ENCODE results near the gene EXOC3L1. TPM values are rescaled to one million over a fixed set of nuclear protein-coding genes. Genes with fewer than 3 reads are reported as not detected.

EXOC3L1 gene
- total RNA-seq, 2 donors from 2014 or later: 0.97 to 1.8 TPM

GRCh38 chr16:67158637-67159600 lies 31.0 kb downstream of the EXOC3L1 start:
- TF ChIP-seq, protein P1, sequence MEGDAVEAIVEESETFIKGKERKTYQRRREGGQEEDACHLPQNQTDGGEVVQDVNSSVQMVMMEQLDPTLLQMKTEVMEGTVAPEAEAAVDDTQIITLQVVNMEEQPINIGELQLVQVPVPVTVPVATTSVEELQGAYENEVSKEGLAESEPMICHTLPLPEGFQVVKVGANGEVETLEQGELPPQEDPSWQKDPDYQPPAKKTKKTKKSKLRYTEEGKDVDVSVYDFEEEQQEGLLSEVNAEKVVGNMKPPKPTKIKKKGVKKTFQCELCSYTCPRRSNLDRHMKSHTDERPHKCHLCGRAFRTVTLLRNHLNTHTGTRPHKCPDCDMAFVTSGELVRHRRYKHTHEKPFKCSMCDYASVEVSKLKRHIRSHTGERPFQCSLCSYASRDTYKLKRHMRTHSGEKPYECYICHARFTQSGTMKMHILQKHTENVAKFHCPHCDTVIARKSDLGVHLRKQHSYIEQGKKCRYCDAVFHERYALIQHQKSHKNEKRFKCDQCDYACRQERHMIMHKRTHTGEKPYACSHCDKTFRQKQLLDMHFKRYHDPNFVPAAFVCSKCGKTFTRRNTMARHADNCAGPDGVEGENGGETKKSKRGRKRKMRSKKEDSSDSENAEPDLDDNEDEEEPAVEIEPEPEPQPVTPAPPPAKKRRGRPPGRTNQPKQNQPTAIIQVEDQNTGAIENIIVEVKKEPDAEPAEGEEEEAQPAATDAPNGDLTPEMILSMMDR (conservative IDR thresholded peaks at IDR 0.05): no peak
- Mint-ChIP-seq H3K9me3 (peaks cover 2% of the 10 kb centered on the region), H3K4me3 (peak overlapping the region; percentile 71), H3K36me3 (ENCODE audit: low read depth) (no peaks in the 10 kb centered on the region), H3K27ac (peak overlapping the region; percentile 64), H3K4me1 (peaks cover 2% of the 10 kb centered on the region), H3K27me3 (ENCODE audit: insufficient read depth) (peaks cover 97% of the 10 kb centered on the region)
- H3K9me3 ChIP-seq (ENCODE audit: control insufficient read depth, low read length): no peaks in the 10 kb centered on the region
- peaks cover 100% of the 10 kb centered on the region for H3K27me3 ChIP-seq (ENCODE audit: control insufficient read depth, insufficient read depth, low read length, poor library complexity, severe bottlenecking)
- DNase-seq: peak; percentile 83
- H3K36me3 ChIP-seq (ENCODE audit: control insufficient read depth, insufficient read depth, low read length): no peaks in the 10 kb centered on the region
- peak overlapping the region; percentile 88 for H3K4me3 ChIP-seq (ENCODE audit: low read length)
- 5 to 6% methylated on average over 14 to 34 of the region's 34 CpGs for WGBS, 2 experiments (ENCODE audit: insufficient coverage in 1 of 2, insufficient read length in 1 of 2)
- no peak overlapping the region for H3K27ac ChIP-seq (ENCODE audit: low read depth, low read length)
- H3K4me1 ChIP-seq (ENCODE audit: control insufficient read depth, insufficient read depth, low read length): no peaks in the 10 kb centered on the region
- no peak overlapping the region for H3K9ac ChIP-seq (ENCODE audit: extremely low read depth, low read length, poor library complexity, severe bottlenecking)

DNA sequence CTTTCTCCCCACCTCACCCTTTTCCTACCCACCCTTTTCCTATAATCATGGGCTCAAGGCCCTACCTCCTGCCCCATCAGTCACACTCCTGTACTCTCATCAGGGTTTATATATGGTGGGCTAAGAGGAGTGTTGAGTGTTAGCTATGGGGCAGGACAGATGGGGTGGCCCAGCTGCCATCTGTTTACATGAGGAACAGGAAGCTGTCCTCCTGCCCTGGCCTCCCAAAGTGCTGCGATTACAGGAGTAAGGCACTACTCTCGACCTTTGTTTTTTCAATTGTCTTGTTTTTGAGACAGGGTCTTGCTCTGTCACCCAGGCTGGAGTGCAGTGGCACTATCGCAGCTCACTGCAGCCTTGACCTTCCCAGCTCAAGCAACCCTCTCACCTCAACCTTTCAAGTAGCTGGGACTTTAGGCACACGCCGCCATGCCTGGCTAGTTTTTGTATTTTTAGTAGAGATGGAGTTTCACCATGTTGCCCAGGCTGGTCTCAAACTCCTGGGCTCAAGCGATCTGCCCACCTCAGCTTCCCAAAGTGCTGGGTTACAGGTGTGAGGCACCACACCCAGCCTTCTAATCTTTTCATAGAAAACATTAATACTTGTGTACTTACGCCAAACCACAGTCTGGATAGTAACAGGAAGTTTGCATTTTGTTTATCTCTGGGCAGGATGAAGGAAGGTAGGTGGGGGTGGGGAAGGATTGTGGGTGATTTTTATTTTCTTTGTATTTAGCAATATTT lies 31.9 kb downstream of the EXOC3L1 start:
- TF ChIP-seq, protein P1 (conservative IDR thresholded peaks at IDR 0.05): no peak
- 57 to 60% methylated on average over 3 to 7 of the region's 7 CpGs for WGBS, 2 experiments (ENCODE audit: insufficient coverage in 1 of 2, insufficient read length in 1 of 2)
- Histone ChIP-seq H3K4me3 (ENCODE audit: low read length) (no peak overlapping the region), H3K9ac (ENCODE audit: extremely low read depth, low read length, poor library complexity, severe bottlenecking) (no peak overlapping the region), H3K27ac (ENCODE audit: low read depth, low read length) (no peak overlapping the region), H3K27me3 (ENCODE audit: control insufficient read depth, insufficient read depth, low read length, poor library complexity, severe bottlenecking) (peaks cover 100% of the 10 kb centered on the region), H3K36me3 (ENCODE audit: control insufficient read depth, insufficient read depth, low read length) (no peaks in the 10 kb centered on the region), H3K4me1 (ENCODE audit: control insufficient read depth, insufficient read depth, low read length) (no peaks in the 10 kb centered on the region), H3K9me3 (ENCODE audit: control insufficient read depth, low read length) (no peaks in the 10 kb centered on the region)
- no peak for DNase-seq
- Mint-ChIP-seq H3K9me3 (peaks cover 2% of the 10 kb centered on the region), H3K27me3 (ENCODE audit: insufficient read depth) (peaks cover 97% of the 10 kb centered on the region), H3K27ac (no peak overlapping the region), H3K4me1 (peaks cover 2% of the 10 kb centered on the region), H3K4me3 (peak overlapping the region; percentile 71), H3K36me3 (ENCODE audit: low read depth) (no peaks in the 10 kb centered on the region)

DNA sequence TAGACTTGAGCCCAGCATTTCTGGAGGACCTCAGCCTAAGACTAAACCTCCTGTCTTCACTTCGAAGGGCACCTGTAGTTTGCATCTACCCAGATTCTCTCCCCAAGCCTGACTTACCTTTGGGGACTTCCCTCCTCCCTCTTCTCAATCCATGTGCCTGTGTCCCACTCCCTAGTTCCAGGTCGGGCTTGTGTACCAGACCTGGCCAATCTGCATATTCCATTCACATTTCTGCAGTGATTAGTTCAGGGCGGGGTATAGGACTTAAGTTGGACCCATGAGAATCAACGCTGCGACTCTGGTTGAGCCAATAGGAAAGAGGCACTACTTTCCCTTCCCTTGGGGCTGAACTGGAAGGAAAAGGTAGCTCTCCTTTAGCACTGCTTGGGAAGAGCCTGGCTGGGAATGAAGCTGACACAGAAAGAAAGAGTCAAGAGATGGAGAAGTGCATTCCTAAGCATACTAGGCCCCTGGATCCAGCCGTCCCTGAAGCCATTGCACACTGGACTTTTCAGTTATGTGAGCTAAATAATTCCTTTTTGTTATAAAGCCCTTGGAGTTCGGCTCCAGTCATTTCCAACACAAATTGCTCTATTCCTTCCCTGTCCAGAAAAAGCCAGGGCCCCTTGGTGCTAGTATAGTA lies 32.7 kb downstream of the EXOC3L1 start:
- Mint-ChIP-seq H3K27ac (no peak overlapping the region), H3K4me1 (peaks cover 2% of the 10 kb centered on the region), H3K9me3 (peaks cover 2% of the 10 kb centered on the region), H3K27me3 (ENCODE audit: insufficient read depth) (peaks cover 97% of the 10 kb centered on the region), H3K36me3 (ENCODE audit: low read depth) (no peaks in the 10 kb centered on the region), H3K4me3 (no peak overlapping the region)
- peaks cover 100% of the 10 kb centered on the region for H3K27me3 ChIP-seq (ENCODE audit: control insufficient read depth, insufficient read depth, low read length, poor library complexity, severe bottlenecking)
- no peak overlapping the region for H3K9ac ChIP-seq (ENCODE audit: extremely low read depth, low read length, poor library complexity, severe bottlenecking)
- H3K27ac ChIP-seq (ENCODE audit: low read depth, low read length): no peak overlapping the region
- no peak overlapping the region for H3K4me3 ChIP-seq (ENCODE audit: low read length)
- H3K36me3 ChIP-seq (ENCODE audit: control insufficient read depth, insufficient read depth, low read length): no peaks in the 10 kb centered on the region
- TF ChIP-seq, protein P1 (conservative IDR thresholded peaks at IDR 0.05): no peak
- WGBS, 2 experiments (ENCODE audit: insufficient coverage in 1 of 2, insufficient read length in 1 of 2): 59 to 63% methylated on average over 2 to 7 of the region's 7 CpGs
- H3K9me3 ChIP-seq (ENCODE audit: control insufficient read depth, low read length): no peaks in the 10 kb centered on the region
- DNase-seq: no peak
- H3K4me1 ChIP-seq (ENCODE audit: control insufficient read depth, insufficient read depth, low read length): no peaks in the 10 kb centered on the region
